ENCODE results near the gene RETNLB. TPM values are rescaled to one million over a fixed set of nuclear protein-coding genes. Genes with fewer than 3 reads are reported as not detected.

The RETNLB gene
- total RNA-seq, 1 experiment from 2014 or later, result not detected

DNA sequence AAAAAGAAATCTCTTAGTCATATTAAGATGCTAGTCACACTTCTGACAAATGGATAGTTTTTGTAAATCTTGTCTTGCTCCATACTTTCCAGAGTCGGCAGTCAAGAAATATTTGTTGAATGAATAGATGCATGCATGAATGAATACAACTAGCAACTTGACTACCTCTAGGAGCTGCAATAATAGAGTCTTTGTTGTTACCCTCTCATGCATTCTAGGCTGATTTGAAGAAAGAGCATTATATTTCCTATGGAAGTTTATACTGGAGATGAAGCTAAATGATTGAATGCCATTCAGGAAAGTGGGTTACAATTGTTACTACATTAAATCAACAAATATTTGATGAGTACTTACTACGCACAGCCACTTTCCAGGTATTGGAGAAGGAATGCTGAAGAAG lies 47.2 kb upstream of the RETNLB start:
- H3K9ac ChIP-seq (ENCODE audit: low read length), result no peak overlapping the region
- DNase-seq (peak; percentile 12), ATAC-seq (no peak)
- no peaks in the 10 kb centered on the region for H3K9me2 ChIP-seq (replicated peaks; ENCODE audit: low read length)
- POLR2A ChIA-PET (ENCODE audit: unreplicated experiment), result no interaction called here
- no peak overlapping the region for H3K4me2 ChIP-seq (ENCODE audit: low read length)
- no peaks in the 10 kb centered on the region for H4K20me1 ChIP-seq (ENCODE audit: low read length)
- CTCF ChIA-PET, result no interaction called here
- H3K4me1 ChIP-seq (ENCODE audit: insufficient read depth, low read length), result no peaks in the 10 kb centered on the region
- H3K36me3 ChIP-seq (ENCODE audit: low read depth, low read length), result no peaks in the 10 kb centered on the region
- no peaks in the 10 kb centered on the region for H3K79me2 ChIP-seq (ENCODE audit: low read length)
- peaks cover 48% of the 10 kb centered on the region for H3K27me3 ChIP-seq (ENCODE audit: low read length)
- H3F3A ChIP-seq (ENCODE audit: low read length, unreplicated experiment), result no peaks in the 10 kb centered on the region
- TF ChIP-seq EZH2 (IDR thresholded peaks at IDR 0.05; ENCODE audit: low read length, unreplicated experiment) (no peak), EZH2phosphoT487 (IDR thresholded peaks at IDR 0.05; ENCODE audit: borderline replicate concordance, low read length) (no peak)
- intact Hi-C loops (cut with micrococcal nuclease), result no loop called here
- no peak overlapping the region for H2AFZ ChIP-seq (ENCODE audit: low read length)
- H3K27ac ChIP-seq (ENCODE audit: low read length), result no peak overlapping the region
- no TSS peak for BruUV-seq (replicated peaks)
- no peaks in the 10 kb centered on the region for H3K9me3 ChIP-seq (ENCODE audit: low read length)
- no peak overlapping the region for H3K4me3 ChIP-seq (ENCODE audit: low read length)

DNA sequence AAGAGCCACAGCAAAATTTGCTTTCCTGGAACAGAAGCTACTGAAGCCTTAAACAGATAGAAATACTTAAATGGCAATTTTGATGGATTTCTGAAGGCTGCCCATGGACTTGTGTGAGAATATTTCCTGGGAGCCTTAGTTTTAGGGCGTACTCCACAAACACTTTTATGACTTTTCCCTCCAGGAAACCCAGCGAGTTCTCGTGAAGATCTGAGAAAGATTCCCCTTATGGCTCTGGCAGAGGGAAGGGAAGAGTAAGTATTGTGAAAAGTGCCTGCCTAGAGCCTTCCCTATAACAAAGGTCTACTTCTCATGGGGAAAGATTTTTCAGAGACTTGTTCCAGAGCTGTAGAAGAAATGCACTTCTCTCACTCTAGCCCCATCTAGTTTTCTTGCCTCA lies 34.3 kb upstream of the RETNLB start:
- Histone ChIP-seq H3K79me2 (ENCODE audit: low read length) (no peaks in the 10 kb centered on the region), H3F3A (ENCODE audit: low read length, unreplicated experiment) (no peaks in the 10 kb centered on the region), H3K4me3 (ENCODE audit: low read length) (no peak overlapping the region), H2AFZ (ENCODE audit: low read length) (no peak overlapping the region), H3K4me2 (ENCODE audit: low read length) (no peak overlapping the region), H3K27me3 (ENCODE audit: low read length) (peaks cover 30% of the 10 kb centered on the region), H3K9ac (ENCODE audit: low read length) (no peak overlapping the region), H3K4me1 (ENCODE audit: insufficient read depth, low read length) (no peaks in the 10 kb centered on the region), H3K9me2 (replicated peaks; ENCODE audit: low read length) (no peaks in the 10 kb centered on the region), H3K27ac (ENCODE audit: low read length) (no peak overlapping the region), H4K20me1 (ENCODE audit: low read length) (no peaks in the 10 kb centered on the region), H3K9me3 (ENCODE audit: low read length) (no peaks in the 10 kb centered on the region), H3K36me3 (ENCODE audit: low read depth, low read length) (no peaks in the 10 kb centered on the region)
- no peak for ATAC-seq
- CTCF ChIA-PET, result no interaction called here
- no peak for DNase-seq
- no TSS peak for BruUV-seq (replicated peaks)
- TF ChIP-seq EZH2phosphoT487 (IDR thresholded peaks at IDR 0.05; ENCODE audit: borderline replicate concordance, low read length) (no peak), EZH2 (IDR thresholded peaks at IDR 0.05; ENCODE audit: low read length, unreplicated experiment) (no peak)
- TF ChIP-seq, protein P1, sequence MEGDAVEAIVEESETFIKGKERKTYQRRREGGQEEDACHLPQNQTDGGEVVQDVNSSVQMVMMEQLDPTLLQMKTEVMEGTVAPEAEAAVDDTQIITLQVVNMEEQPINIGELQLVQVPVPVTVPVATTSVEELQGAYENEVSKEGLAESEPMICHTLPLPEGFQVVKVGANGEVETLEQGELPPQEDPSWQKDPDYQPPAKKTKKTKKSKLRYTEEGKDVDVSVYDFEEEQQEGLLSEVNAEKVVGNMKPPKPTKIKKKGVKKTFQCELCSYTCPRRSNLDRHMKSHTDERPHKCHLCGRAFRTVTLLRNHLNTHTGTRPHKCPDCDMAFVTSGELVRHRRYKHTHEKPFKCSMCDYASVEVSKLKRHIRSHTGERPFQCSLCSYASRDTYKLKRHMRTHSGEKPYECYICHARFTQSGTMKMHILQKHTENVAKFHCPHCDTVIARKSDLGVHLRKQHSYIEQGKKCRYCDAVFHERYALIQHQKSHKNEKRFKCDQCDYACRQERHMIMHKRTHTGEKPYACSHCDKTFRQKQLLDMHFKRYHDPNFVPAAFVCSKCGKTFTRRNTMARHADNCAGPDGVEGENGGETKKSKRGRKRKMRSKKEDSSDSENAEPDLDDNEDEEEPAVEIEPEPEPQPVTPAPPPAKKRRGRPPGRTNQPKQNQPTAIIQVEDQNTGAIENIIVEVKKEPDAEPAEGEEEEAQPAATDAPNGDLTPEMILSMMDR (conservative IDR thresholded peaks at IDR 0.05; ENCODE audit: low read depth, low read length), result no peak
- POLR2A ChIA-PET (ENCODE audit: unreplicated experiment), result no interaction called here
- intact Hi-C loops (cut with micrococcal nuclease), result no loop called here

DNA sequence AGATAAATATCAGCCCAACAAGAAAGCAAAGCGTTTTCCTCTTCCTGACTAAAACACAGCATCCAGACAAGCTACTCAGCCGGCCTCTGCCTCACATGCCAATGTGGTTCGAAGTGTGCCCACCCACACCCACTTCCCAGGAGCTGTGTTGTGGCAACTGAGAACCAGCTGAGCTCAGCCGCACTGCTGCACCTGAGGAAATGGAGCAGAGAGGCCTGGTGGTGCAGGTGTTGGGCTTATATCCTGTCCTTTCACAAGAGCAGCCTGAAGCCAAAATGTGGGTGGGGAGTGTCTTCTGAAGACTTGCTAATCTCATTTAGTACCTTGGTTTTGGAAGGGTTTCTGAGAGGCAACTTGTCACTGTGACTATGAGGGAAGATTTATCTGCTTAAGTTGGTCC lies 23.0 kb upstream of the RETNLB start:
- H3K9me2 ChIP-seq (replicated peaks; ENCODE audit: low read length), result no peaks in the 10 kb centered on the region
- H3K27ac ChIP-seq (ENCODE audit: low read length), result no peak overlapping the region
- no TSS peak for BruUV-seq (replicated peaks)
- H3K4me1 ChIP-seq (ENCODE audit: insufficient read depth, low read length), result no peaks in the 10 kb centered on the region
- POLR2A ChIA-PET (ENCODE audit: unreplicated experiment), result no interaction called here
- no peaks in the 10 kb centered on the region for H4K20me1 ChIP-seq (ENCODE audit: low read length)
- intact Hi-C loops (cut with micrococcal nuclease), result no loop called here
- TF ChIP-seq EZH2 (IDR thresholded peaks at IDR 0.05; ENCODE audit: low read length, unreplicated experiment), result no peak
- TF ChIP-seq, protein P1 (conservative IDR thresholded peaks at IDR 0.05; ENCODE audit: low read depth, low read length), result no peak
- TF ChIP-seq EZH2phosphoT487 (IDR thresholded peaks at IDR 0.05; ENCODE audit: borderline replicate concordance, low read length), result no peak
- H3K9me3 ChIP-seq (ENCODE audit: low read length), result no peaks in the 10 kb centered on the region
- H3K36me3 ChIP-seq (ENCODE audit: low read depth, low read length), result no peaks in the 10 kb centered on the region
- DNase-seq (no peak), ATAC-seq (no peak)
- no peak overlapping the region for H3K4me3 ChIP-seq (ENCODE audit: low read length)
- H2AFZ ChIP-seq (ENCODE audit: low read length), result no peak overlapping the region
- H3K9ac ChIP-seq (ENCODE audit: low read length), result no peak overlapping the region
- H3F3A ChIP-seq (ENCODE audit: low read length, unreplicated experiment), result no peaks in the 10 kb centered on the region
- CTCF ChIA-PET, result no interaction called here
- H3K79me2 ChIP-seq (ENCODE audit: low read length), result no peaks in the 10 kb centered on the region
- H3K27me3 ChIP-seq (ENCODE audit: low read length), result peaks cover 35% of the 10 kb centered on the region; the same call in 1 of the 2 replicates
- no peak overlapping the region for H3K4me2 ChIP-seq (ENCODE audit: low read length)
